GM21528 (cell line): ENCODE results near the gene ENDOG.
"Not testable (repeated sequence)": the region's sequence is repeated elsewhere in the genome, so short reads cannot be mapped to it uniquely, and the experiment has no call there.

Experiments
- ATAC-seq: cut with Tn5 transposase; IDR thresholded peaks from one replicate; pipeline ENCODE4 v1.9.1; 2021; ENCODE audit warnings: mild to moderate bottlenecking, moderate library complexity; ENCODE audit not compliant: unreplicated experiment, low FRiP score

The ENDOG gene

DNA sequence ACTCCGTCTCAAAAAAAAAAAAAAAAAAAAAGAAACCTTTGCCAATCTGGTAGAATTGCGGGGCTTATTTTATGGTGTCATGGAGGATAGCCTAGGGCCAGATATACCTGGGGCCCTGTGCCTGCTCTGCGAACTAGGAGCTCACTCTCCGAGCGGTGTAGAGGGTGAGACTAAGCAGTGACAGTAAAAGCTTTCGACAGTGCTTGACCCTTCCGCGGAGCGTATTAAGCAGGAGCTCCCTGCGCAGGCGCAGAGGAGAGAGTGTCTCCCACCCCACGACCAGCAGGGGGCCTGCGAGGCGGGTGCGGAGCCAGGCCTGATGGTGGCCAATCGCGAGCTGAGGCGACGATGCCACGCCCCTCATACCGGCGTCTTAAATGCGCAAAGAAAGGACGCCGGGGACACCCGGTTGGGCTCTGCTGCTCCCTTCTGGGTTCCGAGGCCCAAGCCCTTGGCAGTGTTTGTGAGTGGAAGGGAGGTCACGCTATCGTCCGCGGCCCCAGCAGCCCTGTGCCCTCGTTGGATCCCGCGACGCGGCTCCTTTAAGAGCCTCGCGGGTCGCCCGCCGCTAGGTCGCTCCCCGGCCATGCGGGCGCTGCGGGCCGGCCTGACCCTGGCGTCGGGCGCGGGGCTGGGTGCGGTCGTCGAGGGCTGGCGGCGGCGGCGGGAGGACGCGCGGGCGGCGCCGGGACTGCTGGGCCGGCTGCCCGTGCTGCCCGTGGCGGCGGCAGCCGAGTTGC lies at the start of gene ENDOG:
Gene ENDOG, plus strand, starts transcription at position 402 of the 740 bp plus-strand sequence. Its CDS starts 185 bp downstream, at position 587.
- peak; percentile 76 for ATAC-seq

DNA sequence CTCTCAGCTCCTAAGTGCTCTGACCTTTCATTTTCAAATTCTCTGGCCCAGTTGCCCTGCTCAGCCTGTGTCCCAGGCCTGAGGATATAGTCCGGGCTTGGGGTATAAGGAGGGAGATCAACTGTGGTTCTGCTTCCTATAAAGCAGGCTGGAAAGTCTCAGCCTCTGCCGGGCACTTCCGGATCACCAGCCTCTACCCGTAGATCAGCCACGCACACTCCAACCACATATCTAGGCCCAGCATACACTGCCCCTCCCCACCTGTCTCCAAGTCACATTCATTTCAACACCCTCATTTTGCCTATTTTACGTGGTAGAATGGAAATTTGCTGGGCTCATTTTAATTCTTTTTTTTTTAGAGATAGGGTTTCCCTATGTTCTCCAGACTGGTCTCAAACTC lies 49.7 kb upstream of the ENDOG start:
- ATAC-seq: no peak

DNA sequence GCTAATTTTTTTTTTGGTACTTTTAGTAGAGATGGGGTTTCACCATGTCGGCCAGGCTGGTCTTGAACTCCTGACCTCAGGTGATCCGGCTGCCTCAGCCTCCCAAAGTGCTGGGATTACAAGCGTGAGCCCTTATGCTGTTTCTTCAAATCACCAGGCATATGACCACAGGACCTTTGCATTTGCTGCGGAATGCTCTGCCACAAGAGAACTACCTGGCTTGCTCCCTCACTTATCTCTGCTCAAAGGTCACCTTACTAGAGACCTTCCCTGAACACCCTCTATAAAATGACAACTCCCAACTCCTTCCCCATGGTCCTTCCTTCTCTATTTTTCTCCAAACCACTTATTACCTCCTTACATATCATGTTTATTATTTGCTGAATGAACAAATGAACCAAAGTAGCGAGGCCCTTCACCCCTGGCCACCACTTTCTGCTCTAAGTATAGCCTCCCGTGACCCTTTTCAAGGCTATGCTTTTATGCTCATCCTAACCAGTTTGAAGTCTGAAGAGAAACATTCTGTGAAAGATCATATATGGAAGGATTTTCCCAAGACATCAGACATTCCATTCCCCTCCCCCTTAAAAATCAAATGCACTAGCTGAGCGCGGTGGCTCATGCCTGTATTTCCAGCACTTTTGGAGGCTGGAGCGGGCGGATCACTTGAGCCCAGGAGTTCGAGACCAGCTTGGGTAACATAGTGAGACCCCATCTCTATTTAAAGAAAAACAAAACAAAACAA lies 47.8 kb upstream of the ENDOG start:
- ATAC-seq: no peak

DNA sequence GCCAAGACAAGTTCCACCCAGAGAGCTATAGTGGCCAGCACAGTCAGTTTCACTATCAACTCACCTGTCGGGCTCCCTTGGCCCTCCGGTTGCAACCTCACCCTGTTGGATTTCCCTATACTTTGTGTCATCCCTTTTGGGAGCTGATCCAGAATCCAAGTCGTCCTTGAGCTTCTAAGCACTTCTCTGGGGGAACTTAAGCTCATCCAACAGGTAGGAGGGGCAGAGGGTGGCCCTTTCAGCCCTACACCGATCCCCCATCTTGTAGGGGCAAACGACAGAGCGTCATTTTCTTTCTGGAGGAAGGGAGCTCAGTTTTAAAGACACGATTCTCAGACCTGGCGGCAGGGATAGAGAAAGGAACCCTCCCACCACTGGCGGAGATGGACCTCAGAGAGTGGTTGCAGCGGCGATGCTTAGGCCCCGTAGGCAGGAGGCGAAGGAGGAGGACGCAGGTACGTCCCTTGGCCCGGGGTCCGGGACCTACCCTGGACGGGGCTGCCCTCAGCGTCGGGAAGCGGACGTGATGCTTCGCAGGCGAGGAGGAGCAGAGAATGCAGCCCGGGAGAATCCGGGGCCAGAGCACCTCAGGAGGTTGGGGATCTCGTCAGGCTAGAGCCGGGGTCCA lies 47.1 kb upstream of the ENDOG start:
- peak; percentile 26 for ATAC-seq

DNA sequence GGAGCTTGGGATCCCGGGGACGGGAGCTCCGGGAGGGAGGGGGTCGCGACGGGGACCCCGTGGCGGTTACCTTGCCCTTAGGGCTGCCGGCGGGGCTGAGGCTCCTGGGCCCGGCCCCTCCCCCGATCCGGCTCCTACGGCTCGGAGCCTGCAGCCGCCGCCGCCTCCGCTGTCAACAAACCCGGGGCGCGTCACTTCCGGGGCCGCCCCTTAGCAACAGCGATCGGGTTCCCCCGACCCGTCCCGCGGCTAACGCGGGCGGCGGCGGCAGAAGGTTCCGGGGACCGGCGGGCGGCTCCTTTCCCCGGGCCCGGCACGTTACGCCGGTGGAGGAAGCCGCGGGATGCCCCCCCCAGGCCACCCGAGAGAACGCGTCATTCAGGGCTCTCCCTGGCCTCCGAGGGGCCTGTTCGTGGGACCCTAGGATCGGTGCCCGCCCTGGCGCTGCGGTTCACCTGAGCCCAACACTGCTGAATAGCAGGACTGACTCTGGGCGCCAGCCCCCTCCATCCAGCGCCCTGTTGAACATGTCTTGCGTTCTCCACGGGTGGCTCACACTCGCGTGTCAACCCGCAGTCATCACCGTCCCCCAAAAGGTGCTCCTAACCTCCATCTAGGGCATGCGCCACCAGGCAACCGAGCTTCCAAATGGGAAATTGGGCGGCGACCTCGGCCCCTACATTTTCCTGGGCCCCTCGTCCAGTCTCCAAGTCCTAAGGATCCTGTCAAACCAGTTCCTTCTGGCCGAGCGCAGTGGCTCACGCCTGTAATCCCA lies 46.4 kb upstream of the ENDOG start, which contains the start of gene ZER1:
Gene ZER1, minus strand, starts transcription at position 183 of the 775 bp plus-strand sequence. CDS start 16,362 bp downstream, outside the sequence.
- peak; percentile 81 for ATAC-seq

DNA sequence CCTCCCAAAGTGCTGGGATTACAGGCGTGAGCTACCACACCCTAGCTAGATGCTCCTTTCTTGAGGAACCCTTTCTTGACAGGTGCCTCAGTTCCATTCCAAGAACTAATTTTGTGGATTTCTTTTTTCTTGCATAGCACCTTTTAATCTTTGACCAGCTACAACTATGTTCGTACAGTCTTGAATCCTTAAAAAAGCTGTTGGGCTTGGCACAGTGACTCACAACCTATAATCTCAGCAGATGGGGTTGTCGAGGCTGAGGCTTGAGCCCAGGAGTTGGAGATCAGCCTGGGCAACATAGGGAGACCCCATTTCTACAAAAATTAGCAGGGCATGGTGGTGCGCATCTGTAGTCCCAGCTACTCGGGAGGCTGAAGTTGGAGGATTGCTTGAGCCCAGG lies 45.3 kb upstream of the ENDOG start:
- no peak for ATAC-seq

DNA sequence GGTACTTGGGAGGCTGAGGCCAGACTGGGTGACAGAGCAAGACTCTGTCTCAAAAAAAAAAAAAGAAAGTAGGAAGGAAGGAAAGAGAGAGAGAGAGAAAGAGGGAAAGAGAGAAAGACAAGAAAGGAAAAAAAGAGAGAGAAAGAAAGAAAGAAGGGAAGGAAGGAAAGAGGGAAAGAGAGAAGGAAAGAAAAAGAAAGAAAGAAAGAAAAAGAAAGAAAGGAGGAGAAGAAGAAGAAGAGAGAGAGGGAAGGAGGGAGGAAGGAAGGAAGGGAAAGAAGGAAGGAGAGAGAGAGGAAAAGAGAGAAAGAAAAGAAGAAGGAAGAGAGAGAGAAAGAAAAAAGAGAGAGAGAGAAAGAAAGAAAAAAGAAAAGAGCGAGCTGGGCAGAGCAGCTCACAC lies 43.5 kb upstream of the ENDOG start:
- ATAC-seq: no peak

DNA sequence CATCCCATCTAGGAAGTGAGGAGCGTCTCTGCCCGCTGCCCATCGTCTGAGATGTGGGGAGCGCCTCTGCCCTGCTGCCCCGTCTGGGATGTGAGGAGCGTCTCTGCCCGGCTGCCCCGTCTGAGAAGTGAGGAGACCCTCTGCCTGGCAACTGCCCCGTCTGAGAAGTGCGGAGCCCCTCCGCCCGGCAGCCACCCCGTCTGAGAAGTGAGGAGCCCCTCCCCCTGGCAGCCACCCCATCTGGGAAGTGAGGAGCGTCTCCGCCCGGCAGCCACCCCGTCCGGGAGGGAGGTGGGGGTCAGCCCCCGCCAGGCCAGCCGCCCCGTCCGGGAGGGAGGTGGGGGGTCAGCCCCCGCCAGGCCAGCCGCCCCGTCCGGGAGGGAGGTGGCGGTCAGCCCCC lies 38.2 kb upstream of the ENDOG start:
- ATAC-seq: not testable (repeated sequence)

DNA sequence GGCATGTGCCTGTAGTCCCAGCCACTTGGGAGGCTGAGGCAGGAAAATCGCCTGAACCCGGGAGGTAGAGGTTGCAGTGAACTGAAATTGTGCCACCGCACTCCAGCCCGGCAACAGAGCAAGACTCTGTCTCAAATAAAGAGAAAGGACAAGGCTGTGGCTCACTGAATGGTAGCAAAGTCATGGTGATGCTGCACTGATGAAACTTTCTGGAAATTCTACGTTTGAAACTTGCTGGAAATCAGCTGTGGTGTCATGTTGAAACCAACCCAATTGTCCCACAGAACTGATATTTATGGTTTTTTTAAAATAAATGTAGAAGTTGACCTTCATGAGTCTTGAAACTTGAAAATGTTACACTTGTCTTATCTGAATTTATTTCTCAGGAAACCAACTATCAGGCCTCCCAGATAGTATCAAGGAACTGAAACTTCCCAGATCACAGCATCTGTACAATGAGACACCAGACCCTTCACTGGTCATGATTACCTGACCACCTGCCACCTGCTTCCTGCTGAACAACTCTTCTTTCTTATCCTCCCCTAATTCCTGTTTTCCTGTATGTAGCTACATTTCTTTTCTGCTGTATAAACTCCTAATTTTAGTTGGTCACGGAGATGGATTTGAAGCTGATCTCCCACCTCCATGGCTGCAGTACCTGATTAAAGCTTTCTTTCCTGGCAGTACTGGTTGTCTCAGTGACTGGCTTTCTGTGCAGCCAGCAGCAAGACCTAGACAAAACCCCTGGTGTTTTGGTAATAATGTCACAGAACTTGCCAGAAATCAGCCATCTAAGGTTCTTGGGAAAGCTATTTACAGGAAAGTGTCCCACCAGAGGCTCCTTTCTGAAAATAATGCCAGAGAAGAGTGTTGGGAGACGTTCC lies 36.9 kb upstream of the ENDOG start:
- no peak for ATAC-seq

DNA sequence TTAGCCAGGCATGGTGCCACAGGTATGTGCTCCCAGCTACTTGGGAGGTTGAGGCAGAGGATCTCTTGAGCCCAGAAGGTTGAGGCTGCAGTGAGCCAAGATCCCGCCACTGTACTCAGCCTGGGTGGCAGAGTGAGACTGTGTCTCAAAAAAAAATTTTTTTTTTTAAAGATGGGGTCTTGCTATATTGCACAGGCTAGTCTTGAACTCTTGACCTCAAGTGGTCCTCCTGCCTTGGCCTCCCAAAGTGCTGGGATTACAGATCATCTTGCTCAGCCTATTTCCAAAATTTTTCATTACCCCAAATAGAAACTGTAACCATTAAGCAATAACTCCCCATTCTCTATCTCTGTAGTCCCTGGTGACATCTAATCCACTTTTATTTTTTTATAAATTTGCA lies 35.6 kb upstream of the ENDOG start:
- ATAC-seq: no peak

DNA sequence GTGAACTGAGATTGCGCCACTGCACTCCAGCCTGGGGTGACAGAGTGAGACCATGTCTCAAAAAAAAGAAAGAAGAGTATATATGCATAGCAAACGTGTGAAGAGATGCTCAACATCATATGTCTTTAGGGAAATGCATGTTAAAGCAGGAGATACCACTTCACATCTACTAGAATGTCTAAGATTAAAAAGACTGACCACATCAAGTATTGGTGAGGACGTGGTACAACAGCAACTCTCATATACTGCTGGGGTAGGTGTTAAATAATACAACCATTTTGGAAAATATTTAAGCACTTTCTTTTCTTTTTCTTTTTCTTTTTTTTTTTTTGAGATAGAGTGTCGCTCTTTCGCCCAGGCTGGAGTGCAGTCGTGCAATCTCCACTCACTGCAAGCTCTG lies 32.9 kb upstream of the ENDOG start:
- no peak for ATAC-seq

DNA sequence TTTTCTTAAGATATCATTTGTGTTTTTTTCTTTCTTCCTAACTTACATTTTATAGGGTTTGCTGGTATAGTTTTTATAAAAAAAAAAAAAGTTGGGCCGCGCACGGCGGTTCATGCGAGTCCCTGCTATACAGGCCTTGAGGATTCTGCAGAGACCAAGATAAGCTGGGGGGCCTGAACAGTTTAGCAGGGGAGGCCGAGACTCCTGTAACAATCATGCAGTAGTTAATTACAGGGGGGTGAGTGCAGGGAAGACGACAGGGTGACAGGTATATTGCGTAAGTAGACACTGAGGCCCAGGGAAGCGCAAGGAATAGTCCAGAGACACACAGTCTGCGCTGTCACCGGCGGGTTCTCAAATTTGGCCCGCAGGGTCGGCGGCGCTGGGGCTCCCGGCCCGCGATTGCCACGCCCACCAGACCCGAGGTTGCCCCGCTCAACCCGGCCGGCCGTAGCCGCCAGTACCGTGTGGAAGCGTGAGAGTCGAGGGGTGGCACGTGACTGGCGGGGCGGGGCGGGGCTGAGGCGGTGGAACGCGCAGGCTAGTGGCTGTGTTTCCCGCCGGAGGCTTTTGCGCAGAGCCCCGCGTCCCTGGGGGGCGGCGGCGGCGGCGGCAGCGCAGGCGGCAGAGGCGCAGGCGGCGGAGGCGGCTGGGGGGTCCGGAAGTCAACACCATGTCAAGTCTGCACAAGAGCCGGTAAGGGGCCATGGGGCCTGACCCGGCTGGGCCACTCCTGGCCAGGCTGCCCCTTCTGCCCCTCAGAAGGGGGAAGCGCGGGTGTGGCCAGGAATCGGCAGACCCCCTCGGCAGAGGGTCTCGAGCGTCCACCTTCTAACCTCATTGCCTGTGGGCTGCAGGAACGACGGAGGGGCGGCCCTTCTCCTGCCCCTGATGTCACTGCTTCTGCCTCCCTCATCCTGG lies 31.4 kb upstream of the ENDOG start, which contains the start of gene TBC1D13:
Gene TBC1D13, plus strand, starts transcription at position 573 of the 921 bp plus-strand sequence. Its CDS starts 101 bp downstream, at position 674.
- peak; percentile 78 for ATAC-seq

DNA sequence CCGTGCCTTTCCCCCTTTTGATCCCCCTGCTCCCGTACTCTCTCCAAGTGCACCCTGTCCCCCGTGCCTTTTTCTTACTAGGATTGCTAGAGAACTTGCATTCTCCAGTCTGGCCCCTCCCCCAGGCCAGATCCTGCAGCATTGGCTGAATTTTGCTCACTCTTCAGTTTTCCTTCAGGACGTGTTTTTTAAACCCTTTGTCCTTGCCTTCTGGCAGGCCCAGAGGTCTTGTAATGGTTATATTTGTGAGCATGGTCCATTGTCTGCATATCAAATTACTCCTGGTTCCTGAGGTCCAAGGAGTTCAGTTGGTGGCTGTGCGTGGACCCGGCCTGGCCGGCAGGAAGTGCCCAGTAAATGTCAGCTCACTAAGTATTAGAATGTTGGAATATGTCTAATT lies 30.6 kb upstream of the ENDOG start:
- ATAC-seq: no peak

DNA sequence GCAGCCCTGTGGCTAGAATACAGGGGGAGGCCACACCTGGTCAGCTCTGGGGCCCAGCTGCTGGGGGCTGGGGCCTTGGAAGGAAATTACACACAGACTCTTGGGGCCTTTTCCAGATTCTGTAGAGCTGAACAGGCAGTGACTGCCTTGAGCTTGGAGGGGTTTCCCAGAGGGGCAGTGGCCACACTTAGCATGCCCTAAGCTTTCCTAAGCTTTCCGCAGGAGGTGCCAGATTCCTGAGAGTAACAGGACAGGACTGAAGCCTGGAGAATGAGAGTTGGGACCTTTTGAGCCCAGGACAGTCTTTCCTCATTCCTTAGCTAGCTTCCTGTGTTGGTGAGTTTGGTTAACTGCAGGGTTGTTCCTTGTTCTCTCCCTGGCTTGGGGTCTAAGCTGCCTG lies 29.9 kb upstream of the ENDOG start:
- ATAC-seq: no peak

DNA sequence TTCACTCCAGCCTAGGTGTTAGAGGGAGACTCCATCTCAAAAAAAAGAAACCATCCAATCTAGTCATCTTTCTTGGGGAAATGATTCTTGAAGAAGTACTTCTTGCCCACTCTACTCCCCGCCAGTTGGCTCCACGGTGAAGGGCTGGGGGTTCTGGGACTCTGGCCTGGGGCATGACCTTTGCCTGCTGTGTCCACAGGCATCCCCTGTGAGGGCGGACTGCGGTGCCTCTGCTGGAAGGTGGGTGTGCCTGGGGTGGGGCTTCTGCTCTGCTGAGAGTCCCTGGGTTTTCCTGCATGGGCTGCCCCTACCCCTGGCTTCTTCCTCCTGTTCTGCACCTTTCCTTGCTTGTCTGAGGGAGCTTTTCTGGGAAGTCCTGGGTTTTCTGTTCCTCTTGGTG lies 27.8 kb upstream of the ENDOG start:
- ATAC-seq: no peak

DNA sequence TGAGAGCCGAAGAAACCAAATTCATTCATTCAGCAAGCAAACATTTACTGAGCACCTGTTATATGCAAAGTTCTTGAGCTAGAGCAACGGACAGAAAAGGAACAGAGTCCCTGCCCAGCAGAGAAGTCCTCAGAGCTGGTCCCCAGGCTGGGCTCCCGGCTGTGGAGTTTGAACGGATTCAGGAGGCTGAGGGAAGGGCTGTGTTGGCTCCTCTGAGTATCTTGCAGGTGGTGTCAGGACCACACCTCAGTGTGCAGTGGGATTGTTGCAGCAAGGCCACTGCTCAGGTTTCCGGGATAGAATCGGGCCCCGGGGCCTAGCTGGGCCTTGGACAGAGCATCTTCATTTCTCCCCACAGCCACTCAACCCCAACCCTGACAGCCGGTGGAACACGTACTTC lies 26.2 kb upstream of the ENDOG start:
- ATAC-seq: no peak

DNA sequence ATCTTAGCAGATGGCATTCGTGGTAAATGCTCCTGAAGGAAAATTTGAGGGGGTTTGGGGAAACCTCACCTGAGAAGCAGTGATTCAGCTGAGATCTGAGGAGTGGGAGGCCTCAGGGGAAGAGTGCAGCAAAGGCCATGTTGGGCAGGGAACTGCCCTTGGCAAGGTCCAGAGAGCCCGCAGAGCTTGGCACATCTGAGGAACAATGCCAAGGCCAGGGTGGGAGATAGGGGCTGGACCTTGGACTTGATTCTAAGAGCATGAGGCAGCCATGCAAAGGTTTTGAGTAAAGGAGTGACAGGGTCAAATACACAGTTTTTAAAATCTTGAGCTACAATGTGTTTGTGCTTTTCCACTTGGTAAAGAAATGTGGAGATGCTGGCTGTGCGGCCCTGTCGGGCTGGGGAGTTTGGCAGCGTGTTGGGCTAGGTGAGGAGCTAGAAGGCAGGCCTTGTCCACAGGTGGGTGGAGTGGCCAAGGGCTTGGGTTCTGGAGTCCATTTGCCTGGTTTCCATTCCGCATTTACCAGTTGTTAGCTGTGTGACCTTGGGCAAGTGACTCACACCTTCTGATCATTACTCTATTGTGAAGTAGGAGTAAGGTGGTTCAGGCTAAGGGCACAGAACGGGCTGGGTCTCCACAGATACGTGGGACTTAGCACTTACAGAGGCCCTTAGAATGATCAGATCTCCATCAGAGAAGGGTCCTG lies 25.2 kb upstream of the ENDOG start:
- no peak for ATAC-seq

DNA sequence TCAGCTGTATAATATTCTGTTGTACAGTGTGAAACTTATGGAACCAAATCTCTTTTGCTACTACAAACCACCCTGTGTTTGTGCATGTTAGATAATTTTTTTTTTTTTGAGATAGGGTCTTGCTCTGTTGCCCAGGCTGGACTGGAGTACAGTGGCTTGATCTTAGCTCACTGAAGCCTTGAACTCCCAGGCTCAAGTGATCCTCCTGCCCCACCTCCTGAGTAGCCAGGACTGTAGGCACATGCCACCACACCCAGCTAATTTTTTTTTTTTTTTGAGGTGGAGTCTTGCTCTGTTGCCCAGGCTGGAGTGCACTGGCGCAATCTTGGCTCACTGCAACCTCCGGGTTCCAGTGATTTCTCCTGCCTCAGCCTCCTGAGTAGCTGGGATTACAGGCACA lies 23.3 kb upstream of the ENDOG start:
- ATAC-seq: not testable (repeated sequence)
